Measurements from ENCODE around the gene ZNF385A. TPM values are rescaled to one million over a fixed set of nuclear protein-coding genes. Genes with fewer than 3 reads are reported as not detected.

ZNF385A gene
- total RNA-seq, 1 donor from 2014 or later = 5.3 TPM

DNA sequence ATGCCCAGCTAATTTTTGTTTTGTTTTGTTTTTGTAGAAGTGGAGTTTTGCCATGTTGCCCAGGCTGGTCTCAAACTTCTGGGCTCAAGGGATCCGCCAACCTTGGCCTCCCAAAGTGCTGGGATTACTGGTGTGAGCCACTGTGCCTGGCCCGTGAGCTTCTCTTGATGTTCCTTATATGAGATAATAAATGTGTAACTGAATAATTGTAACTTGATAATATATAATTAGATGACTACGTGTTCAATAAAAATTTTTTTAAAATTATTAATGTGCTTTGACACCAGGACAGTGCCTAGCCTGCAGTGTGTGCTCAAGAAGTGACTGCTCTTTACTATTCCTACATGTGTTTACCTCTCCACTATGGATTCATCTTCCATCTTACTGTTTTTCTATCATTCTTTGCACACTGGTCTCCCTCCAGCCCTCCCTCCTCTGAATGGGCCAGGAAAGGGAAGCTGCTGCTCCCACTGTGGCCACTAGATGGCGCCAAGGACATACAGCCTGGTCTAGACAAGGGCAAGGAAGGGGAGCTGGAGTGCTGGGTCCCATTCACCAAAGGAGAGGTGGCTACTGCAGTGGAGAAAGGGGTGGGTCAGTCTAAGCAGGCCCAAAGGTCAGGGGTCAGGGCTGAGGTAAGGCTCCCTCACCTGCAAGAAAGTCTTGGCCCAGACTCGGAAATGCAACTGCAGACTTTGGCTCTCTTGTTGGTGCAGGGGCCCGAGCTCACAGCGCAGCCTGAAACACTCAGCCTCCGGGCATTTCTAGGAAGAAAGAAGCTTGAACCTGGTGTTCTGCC, 14.7 kb upstream of the ZNF385A start:
- peak; percentile 64 for DNase-seq (ENCODE audit: low read depth)
- no peak for FAIRE-seq
- TF ChIP-seq, protein P1, sequence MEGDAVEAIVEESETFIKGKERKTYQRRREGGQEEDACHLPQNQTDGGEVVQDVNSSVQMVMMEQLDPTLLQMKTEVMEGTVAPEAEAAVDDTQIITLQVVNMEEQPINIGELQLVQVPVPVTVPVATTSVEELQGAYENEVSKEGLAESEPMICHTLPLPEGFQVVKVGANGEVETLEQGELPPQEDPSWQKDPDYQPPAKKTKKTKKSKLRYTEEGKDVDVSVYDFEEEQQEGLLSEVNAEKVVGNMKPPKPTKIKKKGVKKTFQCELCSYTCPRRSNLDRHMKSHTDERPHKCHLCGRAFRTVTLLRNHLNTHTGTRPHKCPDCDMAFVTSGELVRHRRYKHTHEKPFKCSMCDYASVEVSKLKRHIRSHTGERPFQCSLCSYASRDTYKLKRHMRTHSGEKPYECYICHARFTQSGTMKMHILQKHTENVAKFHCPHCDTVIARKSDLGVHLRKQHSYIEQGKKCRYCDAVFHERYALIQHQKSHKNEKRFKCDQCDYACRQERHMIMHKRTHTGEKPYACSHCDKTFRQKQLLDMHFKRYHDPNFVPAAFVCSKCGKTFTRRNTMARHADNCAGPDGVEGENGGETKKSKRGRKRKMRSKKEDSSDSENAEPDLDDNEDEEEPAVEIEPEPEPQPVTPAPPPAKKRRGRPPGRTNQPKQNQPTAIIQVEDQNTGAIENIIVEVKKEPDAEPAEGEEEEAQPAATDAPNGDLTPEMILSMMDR (IDR thresholded peaks at IDR 0.05; ENCODE audit: insufficient read depth, low read length, severe bottlenecking) = peak; percentile 96

DNA sequence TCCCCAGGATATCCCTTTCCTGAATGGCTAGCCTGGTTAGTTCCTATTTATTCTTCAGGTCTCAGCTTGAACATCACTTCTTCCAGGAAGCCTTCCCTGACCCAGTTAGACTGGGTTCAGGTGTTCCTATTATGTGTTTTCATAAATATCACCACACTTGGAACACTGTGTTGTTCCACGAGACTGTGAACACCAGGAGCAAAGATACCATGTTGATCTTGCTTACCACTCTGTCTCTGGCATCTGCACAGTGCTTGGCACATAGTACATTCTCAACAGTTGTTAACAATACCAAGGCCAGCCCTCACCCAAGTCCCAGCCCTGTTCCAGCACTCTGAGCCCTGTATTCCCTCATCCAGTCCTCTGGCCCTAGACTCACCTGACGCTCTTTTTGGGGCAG, 13.7 kb upstream of the ZNF385A start:
- peaks cover 49% of the 10 kb centered on the region for H3K36me3 ChIP-seq (ENCODE audit: control insufficient read depth, insufficient read depth, low read length)
- FAIRE-seq = no peak
- no peaks in the 10 kb centered on the region for H3K27me3 ChIP-seq (ENCODE audit: control insufficient read depth, insufficient read depth, low read length)
- TF ChIP-seq, protein P1 (IDR thresholded peaks at IDR 0.05; ENCODE audit: insufficient read depth, low read length, severe bottlenecking) = no peak
- DNase-seq (ENCODE audit: low read depth) = no peak
- no peak overlapping the region for H3K4me3 ChIP-seq (ENCODE audit: low read depth, low read length)

More for the DNA sequence above, 14.7 kb upstream of the ZNF385A start:
- Histone ChIP-seq H3K36me3 (ENCODE audit: control insufficient read depth, insufficient read depth, low read length) (peaks cover 59% of the 10 kb centered on the region), H3K4me3 (ENCODE audit: low read depth, low read length) (no peak overlapping the region), H3K27me3 (ENCODE audit: control insufficient read depth, insufficient read depth, low read length) (no peaks in the 10 kb centered on the region)

DNA sequence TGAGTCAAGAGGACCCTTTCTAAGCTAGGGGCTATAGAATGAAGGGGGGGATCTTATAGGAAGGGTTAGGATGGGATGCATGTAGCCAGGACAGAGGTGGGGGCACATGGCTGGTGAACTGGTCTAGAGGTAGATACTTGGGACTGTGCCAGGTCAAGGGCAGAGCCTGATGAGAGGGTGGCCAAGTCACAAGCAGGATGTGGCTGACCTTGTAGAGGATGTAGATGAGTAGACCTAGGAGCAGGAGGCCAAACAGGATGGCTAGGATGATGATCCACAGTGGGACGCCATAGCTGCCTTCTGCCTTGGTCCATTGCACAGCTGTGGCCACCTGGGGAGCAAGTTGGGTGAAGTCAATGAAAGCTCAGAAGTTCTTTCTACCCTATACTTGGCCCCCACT, 12.6 kb upstream of the ZNF385A start:
- FAIRE-seq (no peak), DNase-seq (ENCODE audit: low read depth) (no peak)
- TF ChIP-seq, protein P1 (IDR thresholded peaks at IDR 0.05; ENCODE audit: insufficient read depth, low read length, severe bottlenecking) = no peak
- Histone ChIP-seq H3K27me3 (ENCODE audit: control insufficient read depth, insufficient read depth, low read length) (no peaks in the 10 kb centered on the region), H3K4me3 (ENCODE audit: low read depth, low read length) (no peak overlapping the region), H3K36me3 (ENCODE audit: control insufficient read depth, insufficient read depth, low read length) (peaks cover 44% of the 10 kb centered on the region)

DNA sequence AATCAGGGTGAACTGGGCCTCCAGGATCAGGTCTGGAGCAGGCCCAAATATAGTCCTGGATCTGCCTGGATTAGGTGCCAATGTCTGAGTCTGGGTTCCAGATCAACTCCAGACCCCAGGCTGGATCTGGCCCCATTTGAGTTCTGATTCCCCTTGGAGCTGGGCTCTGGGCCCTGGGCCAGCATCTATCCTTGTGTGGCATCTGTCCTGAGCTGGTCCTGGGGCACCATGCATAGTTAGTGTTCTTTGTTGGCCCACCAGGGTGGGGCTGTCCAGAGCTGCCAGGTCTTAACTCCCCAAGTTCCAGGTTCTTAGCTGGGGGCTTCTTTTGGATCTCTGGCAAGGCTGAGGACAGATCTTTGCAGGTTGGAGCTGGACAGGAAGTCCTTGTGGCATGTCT, 11.0 kb upstream of the ZNF385A start:
- H3K36me3 ChIP-seq (ENCODE audit: control insufficient read depth, insufficient read depth, low read length) = peaks cover 29% of the 10 kb centered on the region
- FAIRE-seq (no peak), DNase-seq (ENCODE audit: low read depth) (no peak)
- no peaks in the 10 kb centered on the region for H3K27me3 ChIP-seq (ENCODE audit: control insufficient read depth, insufficient read depth, low read length)
- TF ChIP-seq, protein P1 (IDR thresholded peaks at IDR 0.05; ENCODE audit: insufficient read depth, low read length, severe bottlenecking) = no peak
- no peak overlapping the region for H3K4me3 ChIP-seq (ENCODE audit: low read depth, low read length)

DNA sequence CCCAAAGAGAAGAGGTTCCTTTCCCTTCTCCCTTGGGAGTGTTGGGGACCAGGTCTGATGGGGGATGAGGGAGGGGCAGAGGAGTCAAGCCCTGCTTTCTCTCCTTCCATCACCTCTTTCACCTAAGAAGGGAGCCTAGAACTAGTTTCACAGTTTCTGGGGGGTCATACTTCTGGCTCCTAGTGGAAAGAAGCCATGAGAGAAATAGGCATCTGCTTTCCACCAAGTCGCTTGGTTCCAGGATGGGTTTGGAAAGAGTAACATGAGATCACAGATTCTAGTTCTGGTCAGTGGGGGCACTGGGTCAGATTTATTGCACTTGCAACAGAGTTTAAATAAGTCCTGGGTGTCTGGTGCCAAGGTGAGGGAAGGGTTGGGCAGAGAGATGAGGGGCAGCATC, 10.5 kb upstream of the ZNF385A start:
- FAIRE-seq (no peak), DNase-seq (ENCODE audit: low read depth) (no peak)
- no peak overlapping the region for H3K4me3 ChIP-seq (ENCODE audit: low read depth, low read length)
- TF ChIP-seq, protein P1 (IDR thresholded peaks at IDR 0.05; ENCODE audit: insufficient read depth, low read length, severe bottlenecking) = no peak
- no peaks in the 10 kb centered on the region for H3K27me3 ChIP-seq (ENCODE audit: control insufficient read depth, insufficient read depth, low read length)
- peaks cover 29% of the 10 kb centered on the region for H3K36me3 ChIP-seq (ENCODE audit: control insufficient read depth, insufficient read depth, low read length)

Measured in bronchial epithelial cell (primary cell).